Fibroblast of lung (primary cell): ENCODE results near the gene TPRG1L. TPM values are rescaled to one million over a fixed set of nuclear protein-coding genes. Genes with fewer than 3 reads are reported as not detected.
A peak's percentile ranks its signal among the peaks of the same experiment; 100 is the strongest.

Experiments
- DNase-seq, 2 donors: peaks; one replicate each; pipeline versions ENCODE4 v3.0.0 to v3.0.0-alpha.2; 2010; ENCODE audit warnings: low read depth in 2 of 2
- H2AFZ ChIP-seq: 2 replicates; pipeline ENCODE4 v1.5.1; 2012; ENCODE audit warnings: low read length, control low read depth, inconsistent platforms
- H3K27ac ChIP-seq: 2 replicates; pipeline ENCODE4 v1.5.1; 2011; ENCODE audit warnings: low read length, control low read depth; ENCODE audit not compliant: insufficient read depth
- H3K27me3 ChIP-seq: 2 replicates; pipeline ENCODE4 v1.5.1; 2011; ENCODE audit warnings: mild to moderate bottlenecking, low read length; ENCODE audit not compliant: control insufficient read depth, insufficient read depth
- H3K36me3 ChIP-seq: 2 replicates; pipeline ENCODE4 v1.5.1; 2011; ENCODE audit warnings: low read length; ENCODE audit not compliant: control insufficient read depth, insufficient read depth
- H3K4me1 ChIP-seq: 2 replicates; pipeline ENCODE4 v1.5.1; 2011; ENCODE audit warnings: low read length; ENCODE audit not compliant: control insufficient read depth, insufficient read depth; ENCODE audit errors: extremely low read depth
- H3K4me2 ChIP-seq: 2 replicates; pipeline ENCODE4 v1.5.1; 2011; ENCODE audit warnings: low read length, control low read depth; ENCODE audit not compliant: insufficient read depth; ENCODE audit errors: extremely low read depth
- H3K4me3 ChIP-seq, 4 experiments: fragments of 200-600 bp in 1 of 4; sonication (generic) in 1 of 4; replicated peaks in 1 of 4; 2 replicates each; pipeline ENCODE4 v1.5.1; 2011 to 2016; ENCODE audit warnings: low read length in 4 of 4, low read depth in 3 of 4, mild to moderate bottlenecking in 3 of 4, control low read depth in 2 of 4, inconsistent platforms in 1 of 4, mixed read lengths in 1 of 4; ENCODE audit not compliant: insufficient read depth in 1 of 4; ENCODE audit errors: control extremely low read depth in 1 of 4
- H3K79me2 ChIP-seq: 2 replicates; pipeline ENCODE4 v1.5.1; 2012; ENCODE audit warnings: mild to moderate bottlenecking, low read length, inconsistent platforms; ENCODE audit not compliant: control insufficient read depth, insufficient read depth
- H3K9ac ChIP-seq: 2 replicates; pipeline ENCODE4 v1.5.1; 2011; ENCODE audit warnings: mild to moderate bottlenecking, low read length, control low read depth; ENCODE audit not compliant: insufficient read depth
- H3K9me3 ChIP-seq: 2 replicates; pipeline ENCODE4 v1.5.1; 2012; ENCODE audit warnings: low read depth, low read length; ENCODE audit not compliant: control insufficient read depth, insufficient read depth
- H4K20me1 ChIP-seq: 2 replicates; pipeline ENCODE4 v1.5.1; 2011; ENCODE audit warnings: low read length; ENCODE audit not compliant: control insufficient read depth, insufficient read depth; ENCODE audit errors: extremely low read depth
- CTCF ChIP-seq, 2 donors: IDR thresholded peaks in 1 of 2; conservative IDR thresholded peaks in 1 of 2; 1 replicate in 1 of 2; 2 replicates in 1 of 2; pipeline ENCODE4 v1.5.1; 2011 to 2012; ENCODE audit warnings: low read length in 2 of 2, control low read depth in 1 of 2, inconsistent platforms in 1 of 2, low read depth in 1 of 2, mild to moderate bottlenecking in 1 of 2
- EZH2 ChIP-seq: IDR thresholded peaks from 2 replicates; pipeline ENCODE4 v1.5.1; 2012; ENCODE audit warnings: low read length, control low read depth, mild to moderate bottlenecking; ENCODE audit errors: missing control alignments
- polyA plus RNA-seq, 2 donors: library from polyadenylated mRNA; depleted of rRNA in 1 of 2; stranded (reverse) in 1 of 2; unstranded in 1 of 2; fragments of >200 nt; gene quantifications; 2 replicates each; pipeline ENCODE4 v1.2.1, GENCODE V29; 2011 to 2012; ENCODE audit warnings: missing spikeins in 1 of 2
- total RNA-seq: library from RNA; depleted of rRNA; stranded (reverse); fragments of >200 nt; gene quantifications from 2 replicates; pipeline ENCODE4 v1.2.1, GENCODE V29; 2014

TPRG1L gene
- total and polyA plus RNA-seq, 2 donors (not counting 1 experiment from before 2014, with no cell fraction given): 22.3 to 56.7 TPM

DNA sequence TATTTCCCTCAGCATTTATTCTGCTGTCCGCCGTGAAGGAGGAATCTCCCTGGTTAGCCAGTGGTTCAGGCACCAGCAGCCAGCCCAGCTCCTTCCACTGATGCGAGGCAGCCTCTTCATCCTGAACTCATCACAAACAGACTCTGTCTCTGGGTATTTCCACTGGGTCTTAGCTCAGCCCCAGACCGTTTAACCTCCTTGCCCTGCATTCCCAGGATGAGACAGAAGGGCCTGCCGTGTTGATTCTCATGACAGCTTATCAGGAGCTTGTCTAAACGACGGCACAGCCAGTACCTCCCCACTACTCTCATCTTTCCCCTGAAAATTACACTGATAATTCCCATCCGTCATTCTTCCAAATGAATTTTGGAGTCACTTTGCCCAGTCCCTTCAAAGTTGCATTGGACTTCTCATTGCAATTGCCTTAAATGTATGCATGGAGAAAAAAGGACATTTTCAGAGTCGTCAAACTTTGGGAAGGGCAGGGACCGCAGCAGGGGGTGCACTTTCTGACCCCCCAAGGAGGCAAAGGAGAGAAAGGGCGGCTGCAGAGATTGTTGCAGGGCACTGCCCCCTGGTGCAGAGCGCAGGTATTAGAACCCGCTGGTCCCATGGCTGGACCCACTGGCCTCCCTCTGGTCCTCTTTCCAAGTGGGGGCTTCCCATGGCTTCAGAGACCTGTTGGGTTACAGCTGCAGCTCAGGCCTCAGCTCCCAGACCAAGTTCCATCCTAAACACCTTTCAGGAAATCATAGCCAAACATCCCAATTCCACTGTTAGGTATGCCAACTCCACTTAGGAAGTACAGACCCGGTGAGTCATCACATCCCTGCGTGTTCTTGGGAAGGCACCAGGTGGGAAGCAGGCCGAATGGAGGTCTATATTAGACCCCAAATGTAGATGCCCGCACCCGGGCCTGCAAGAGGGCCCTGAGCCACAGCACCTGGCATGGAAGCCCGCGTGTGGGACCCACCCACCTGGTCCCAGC lies 9.8 kb upstream of the TPRG1L start:
- no peak overlapping the region for H3K4me3 ChIP-seq
- no peak overlapping the region for H2AFZ ChIP-seq
- no peaks in the 10 kb centered on the region for H3K36me3 ChIP-seq
- H3K9me3 ChIP-seq: no peaks in the 10 kb centered on the region
- no peak overlapping the region for H3K4me2 ChIP-seq
- TF ChIP-seq EZH2 (no peak), CTCF (conservative IDR thresholded peaks at IDR 0.05 in 1 of 2, IDR thresholded peaks at IDR 0.05 in 1 of 2; ENCODE audit: low read depth in 1 of 2, low read length in 2 of 2) (peak; percentile 58 to 71)
- no peaks in the 10 kb centered on the region for H3K79me2 ChIP-seq
- peaks cover 4% of the 10 kb centered on the region for H3K27me3 ChIP-seq
- no peak overlapping the region for H3K27ac ChIP-seq
- H3K4me1 ChIP-seq: no peaks in the 10 kb centered on the region
- H3K9ac ChIP-seq: no peak overlapping the region
- no peaks in the 10 kb centered on the region for H4K20me1 ChIP-seq
- DNase-seq: no peak

- H3K4me3 ChIP-seq: no peak overlapping the region
- H3K9me3 ChIP-seq: no peaks in the 10 kb centered on the region
- H3K4me1 ChIP-seq: no peaks in the 10 kb centered on the region
- H3K79me2 ChIP-seq: no peaks in the 10 kb centered on the region
- no peak overlapping the region for H3K27ac ChIP-seq
- H4K20me1 ChIP-seq: no peaks in the 10 kb centered on the region
- H3K9ac ChIP-seq: no peak overlapping the region
- H2AFZ ChIP-seq: no peak overlapping the region
- H3K4me2 ChIP-seq: no peak overlapping the region
- no peaks in the 10 kb centered on the region for H3K36me3 ChIP-seq
- no peaks in the 10 kb centered on the region for H3K27me3 ChIP-seq
- TF ChIP-seq EZH2: no peak
- no peak for TF ChIP-seq CTCF (conservative IDR thresholded peaks at IDR 0.05 in 1 of 2, IDR thresholded peaks at IDR 0.05 in 1 of 2; ENCODE audit: low read depth in 1 of 2, low read length in 2 of 2)
- no peak for DNase-seq
Observed at GRCh38 chr1:3616861-3617260, 8.0 kb upstream of the TPRG1L start.

- H3K4me3 ChIP-seq: no peak overlapping the region
- no peaks in the 10 kb centered on the region for H4K20me1 ChIP-seq
- H3K27ac ChIP-seq: no peak overlapping the region
- H2AFZ ChIP-seq: no peak overlapping the region
- no peaks in the 10 kb centered on the region for H3K4me1 ChIP-seq
- DNase-seq: no peak
- H3K9me3 ChIP-seq: no peaks in the 10 kb centered on the region
- TF ChIP-seq EZH2: no peak
- no peak for TF ChIP-seq CTCF (conservative IDR thresholded peaks at IDR 0.05 in 1 of 2, IDR thresholded peaks at IDR 0.05 in 1 of 2; ENCODE audit: low read depth in 1 of 2, low read length in 2 of 2)
- no peak overlapping the region for H3K9ac ChIP-seq
- no peaks in the 10 kb centered on the region for H3K36me3 ChIP-seq
- no peak overlapping the region for H3K4me2 ChIP-seq
- H3K79me2 ChIP-seq: no peaks in the 10 kb centered on the region
- H3K27me3 ChIP-seq: no peaks in the 10 kb centered on the region
Observed at GRCh38 chr1:3617806-3618345, 6.9 kb upstream of the TPRG1L start.
